Activated CD4-positive, alpha-beta T cell treated with anti-CD3 and anti-CD28 coated beads, Interleukin-2, amount 10 ng/mL, durations not matched to agents 7 days and 5 days (primary cell): ENCODE data around the gene PTPRU. TPM values are rescaled to one million over a fixed set of nuclear protein-coding genes. Genes with fewer than 3 reads are reported as not detected.
"Not testable (repeated sequence)": the region's sequence is repeated elsewhere in the genome, so short reads cannot be mapped to it uniquely, and the experiment has no call there.

Source experiments
- CTCF ChIA-PET: fragments of 350-600 bp; sonication (Branson Sonifier 250); formaldehyde crosslinking; loops from one replicate; lab custom pipeline; 2021; ENCODE audit warnings: antibody characterized with exemption; lab: Charles Lee
- POLR2A ChIA-PET: fragments of 350-600 bp; sonication (Branson Sonifier 250); formaldehyde crosslinking; loops from one replicate; lab custom pipeline; 2021; ENCODE audit warnings: antibody characterized with exemption; lab: Charles Lee
- DNase-seq: peaks from one replicate; pipeline ENCODE4 v3.0.0-alpha.2; 2020
- H3K27ac Mint-ChIP-seq: one replicate; pipeline ENCODE4 v1.8.0; 2021; ENCODE audit warnings: mild to moderate bottlenecking, moderate library complexity, mixed read lengths
- H3K27me3 Mint-ChIP-seq: one replicate; pipeline ENCODE4 v1.8.0; 2021; ENCODE audit warnings: mixed read lengths
- H3K36me3 Mint-ChIP-seq: one replicate; pipeline ENCODE4 v1.8.0; 2021; ENCODE audit warnings: low read depth, mixed read lengths
- H3K4me1 Mint-ChIP-seq: one replicate; pipeline ENCODE4 v1.8.0; 2021; ENCODE audit warnings: mixed read lengths
- H3K4me3 Mint-ChIP-seq: one replicate; pipeline ENCODE4 v1.8.0; 2021; ENCODE audit warnings: mild to moderate bottlenecking, moderate library complexity, mixed read lengths
- H3K9me3 Mint-ChIP-seq: one replicate; pipeline ENCODE4 v1.8.0; 2021; ENCODE audit warnings: mixed read lengths
- total RNA-seq, 2 experiments: library from RNA; stranded (reverse); gene quantifications; one replicate each; pipeline ENCODE4 v1.2.3, GENCODE V29; 2021

The PTPRU gene
- total RNA-seq, 2 experiments from 2014 or later, result 0.22 to 0.31 TPM

GRCh38 chr1:29297450-29297849 lies 61.1 kb downstream of the PTPRU start:
- no peak overlapping the region for H3K27ac Mint-ChIP-seq
- H3K4me1 Mint-ChIP-seq, result no peaks in the 10 kb centered on the region
- no peak overlapping the region for H3K4me3 Mint-ChIP-seq
- CTCF ChIA-PET, result no interaction called here
- POLR2A ChIA-PET, result no interaction called here
- no peaks in the 10 kb centered on the region for H3K9me3 Mint-ChIP-seq
- DNase-seq, result no peak
- H3K27me3 Mint-ChIP-seq, result peaks cover 4% of the 10 kb centered on the region
- no peaks in the 10 kb centered on the region for H3K36me3 Mint-ChIP-seq

GRCh38 chr1:29298246-29298645 lies 61.9 kb downstream of the PTPRU start:
- H3K4me3 Mint-ChIP-seq, result no peak overlapping the region
- CTCF ChIA-PET, result interaction anchor here (0.8 kb wide), 1 partner anchor 12 kb away, joined by 4 read pairs; no protein-coding TSS in a partner anchor
- no peaks in the 10 kb centered on the region for H3K36me3 Mint-ChIP-seq
- POLR2A ChIA-PET, result no interaction called here
- DNase-seq, result no peak
- H3K4me1 Mint-ChIP-seq, result no peaks in the 10 kb centered on the region
- no peak overlapping the region for H3K27ac Mint-ChIP-seq
- peaks cover 4% of the 10 kb centered on the region for H3K27me3 Mint-ChIP-seq
- no peaks in the 10 kb centered on the region for H3K9me3 Mint-ChIP-seq

- CTCF ChIA-PET, result no interaction called here
- Mint-ChIP-seq H3K27ac (no peak overlapping the region), H3K4me3 (no peak overlapping the region), H3K36me3 (no peaks in the 10 kb centered on the region), H3K9me3 (no peaks in the 10 kb centered on the region), H3K27me3 (peaks cover 4% of the 10 kb centered on the region), H3K4me1 (no peaks in the 10 kb centered on the region)
- POLR2A ChIA-PET, result no interaction called here
- DNase-seq, result no peak
These were observed 63.1 kb downstream of the PTPRU start for GRCh38 chr1:29299446-29299845.

GRCh38 chr1:29301732-29302131 lies 65.4 kb downstream of the PTPRU start:
- H3K27ac Mint-ChIP-seq, H3K4me1 Mint-ChIP-seq, H3K27me3 Mint-ChIP-seq, CTCF ChIA-PET, POLR2A ChIA-PET, DNase-seq, H3K36me3 Mint-ChIP-seq, H3K9me3 Mint-ChIP-seq, H3K4me3 Mint-ChIP-seq: not testable (repeated sequence)

GRCh38 chr1:29303201-29304024 lies 67.1 kb downstream of the PTPRU start:
- H3K4me1 Mint-ChIP-seq, result no peaks in the 10 kb centered on the region
- H3K27ac Mint-ChIP-seq, result no peak overlapping the region
- no peak for DNase-seq
- POLR2A ChIA-PET, result no interaction called here
- H3K4me3 Mint-ChIP-seq, result no peak overlapping the region
- no peaks in the 10 kb centered on the region for H3K36me3 Mint-ChIP-seq
- CTCF ChIA-PET, result no interaction called here
- H3K9me3 Mint-ChIP-seq, result no peaks in the 10 kb centered on the region
- H3K27me3 Mint-ChIP-seq, result peaks cover 2% of the 10 kb centered on the region

- ChIA-PET CTCF (no interaction called here), POLR2A (no interaction called here)
- H3K4me3 Mint-ChIP-seq, result no peak overlapping the region
- peaks cover 2% of the 10 kb centered on the region for H3K27me3 Mint-ChIP-seq
- no peaks in the 10 kb centered on the region for H3K36me3 Mint-ChIP-seq
- no peaks in the 10 kb centered on the region for H3K4me1 Mint-ChIP-seq
- no peak for DNase-seq
- no peaks in the 10 kb centered on the region for H3K9me3 Mint-ChIP-seq
- H3K27ac Mint-ChIP-seq, result no peak overlapping the region
These were observed 67.8 kb downstream of the PTPRU start for GRCh38 chr1:29304025-29304684.

- ChIA-PET POLR2A (no interaction called here), CTCF (no interaction called here)
- Mint-ChIP-seq H3K27ac (no peak overlapping the region), H3K4me3 (no peak overlapping the region), H3K9me3 (no peaks in the 10 kb centered on the region), H3K36me3 (no peaks in the 10 kb centered on the region), H3K27me3 (no peaks in the 10 kb centered on the region), H3K4me1 (no peaks in the 10 kb centered on the region)
- no peak for DNase-seq
These were observed 69.6 kb downstream of the PTPRU start for GRCh38 chr1:29305943-29306342.

- no peaks in the 10 kb centered on the region for H3K27me3 Mint-ChIP-seq
- H3K4me1 Mint-ChIP-seq, result no peaks in the 10 kb centered on the region
- H3K27ac Mint-ChIP-seq, result no peak overlapping the region
- H3K9me3 Mint-ChIP-seq, result no peaks in the 10 kb centered on the region
- no peaks in the 10 kb centered on the region for H3K36me3 Mint-ChIP-seq
- no peak overlapping the region for H3K4me3 Mint-ChIP-seq
- POLR2A ChIA-PET, result no interaction called here
- DNase-seq, result no peak
- CTCF ChIA-PET, result no interaction called here
These were observed 70.3 kb downstream of the PTPRU start for GRCh38 chr1:29306471-29307140.

- no peak for DNase-seq
- Mint-ChIP-seq H3K27ac (no peak overlapping the region), H3K9me3 (no peaks in the 10 kb centered on the region), H3K4me1 (no peaks in the 10 kb centered on the region), H3K27me3 (no peaks in the 10 kb centered on the region), H3K36me3 (no peaks in the 10 kb centered on the region), H3K4me3 (no peak overlapping the region)
- POLR2A ChIA-PET, result no interaction called here
- CTCF ChIA-PET, result interaction anchor here (1.3 kb wide), 1 partner anchor 8 kb away, joined by 3 read pairs; no protein-coding TSS in a partner anchor
These were observed 72.8 kb downstream of the PTPRU start for GRCh38 chr1:29309075-29309474.

- CTCF ChIA-PET, result interaction anchor here (1.3 kb wide), 1 partner anchor 9 kb away, joined by 3 read pairs; no protein-coding TSS in a partner anchor
These were observed 73.3 kb downstream of the PTPRU start for GRCh38 chr1:29309621-29310020.

GRCh38 chr1:29310616-29311180 lies 74.4 kb downstream of the PTPRU start:
- no peak overlapping the region for H3K27ac Mint-ChIP-seq
- ChIA-PET POLR2A (no interaction called here), CTCF (no interaction called here)
- H3K4me1 Mint-ChIP-seq, result no peaks in the 10 kb centered on the region
- no peaks in the 10 kb centered on the region for H3K9me3 Mint-ChIP-seq
- no peak for DNase-seq
- no peaks in the 10 kb centered on the region for H3K36me3 Mint-ChIP-seq
- H3K4me3 Mint-ChIP-seq, result no peak overlapping the region
- H3K27me3 Mint-ChIP-seq, result no peaks in the 10 kb centered on the region

More at GRCh38 chr1:29309621-29310020, 73.3 kb downstream of the PTPRU start:
- no peaks in the 10 kb centered on the region for H3K36me3 Mint-ChIP-seq
- POLR2A ChIA-PET, result no interaction called here
- DNase-seq, result no peak
- H3K27ac Mint-ChIP-seq, result no peak overlapping the region
- no peaks in the 10 kb centered on the region for H3K4me1 Mint-ChIP-seq
- no peaks in the 10 kb centered on the region for H3K27me3 Mint-ChIP-seq
- H3K9me3 Mint-ChIP-seq, result no peaks in the 10 kb centered on the region
- no peak overlapping the region for H3K4me3 Mint-ChIP-seq

GRCh38 chr1:29311352-29312030 lies 75.2 kb downstream of the PTPRU start:
- Mint-ChIP-seq H3K4me1 (no peaks in the 10 kb centered on the region), H3K27me3 (no peaks in the 10 kb centered on the region), H3K9me3 (no peaks in the 10 kb centered on the region), H3K4me3 (no peak overlapping the region), H3K27ac (no peak overlapping the region), H3K36me3 (no peaks in the 10 kb centered on the region)
- no peak for DNase-seq
- ChIA-PET CTCF (no interaction called here), POLR2A (no interaction called here)
